Natural killer cell treated with Interleukin-12 subunit alpha and Interleukin-12 subunit beta and Interleukin-15 and Interleukin-18, amount 100 ng/mL, for 72 hours (primary cell): Measurements from ENCODE around the gene PCDHB9. TPM values are rescaled to one million over a fixed set of nuclear protein-coding genes. Genes with fewer than 3 reads are reported as not detected.
"Not testable (repeated sequence)": the region's sequence is repeated elsewhere in the genome, so short reads cannot be mapped to it uniquely, and the experiment has no call there.

Experiments
- ATAC-seq, 2 donors: fragments of 150-1000 bp; cut with Tn5 transposase in 1 of 2; sonication (Bioruptor Pico), chemical (Tn5 transposase) in 1 of 2; 2 replicates each; pipeline ENCODE4 v1.10.0; 2021
- DNase-seq: peaks from one replicate; pipeline ENCODE4 v3.0.0; 2022; ENCODE audit warnings: low spot score
- H3K27ac Mint-ChIP-seq, 2 donors: 1 replicate in 1 of 2; 2 replicates in 1 of 2; pipeline ENCODE4 v1.8.0; 2022; ENCODE audit warnings: mixed read lengths in 2 of 2, mild to moderate bottlenecking in 1 of 2, moderate library complexity in 1 of 2
- H3K27me3 Mint-ChIP-seq, 2 donors: 1 replicate in 1 of 2; 2 replicates in 1 of 2; pipeline ENCODE4 v1.8.0; 2022; ENCODE audit warnings: mixed read lengths in 2 of 2
- H3K36me3 Mint-ChIP-seq: one replicate; pipeline ENCODE4 v1.8.0; 2022; ENCODE audit warnings: mixed read lengths
- H3K4me1 Mint-ChIP-seq, 2 donors: 1 replicate in 1 of 2; 2 replicates in 1 of 2; pipeline ENCODE4 v1.8.0; 2022; ENCODE audit warnings: low read depth in 2 of 2, mixed read lengths in 2 of 2, mild to moderate bottlenecking in 1 of 2
- H3K4me3 Mint-ChIP-seq: one replicate; pipeline ENCODE4 v1.8.0; 2022; ENCODE audit warnings: mixed read lengths
- H3K9me3 Mint-ChIP-seq: 2 replicates; pipeline ENCODE4 v1.8.0; 2022; ENCODE audit warnings: mixed read lengths
- total RNA-seq, 2 donors: library from RNA; stranded (reverse); gene quantifications; one replicate each; pipeline ENCODE4 v1.2.3, GENCODE V29; 2022

The PCDHB9 gene
- total RNA-seq, 2 donors from 2014 or later, result 0.17 TPM; not detected in 1

DNA sequence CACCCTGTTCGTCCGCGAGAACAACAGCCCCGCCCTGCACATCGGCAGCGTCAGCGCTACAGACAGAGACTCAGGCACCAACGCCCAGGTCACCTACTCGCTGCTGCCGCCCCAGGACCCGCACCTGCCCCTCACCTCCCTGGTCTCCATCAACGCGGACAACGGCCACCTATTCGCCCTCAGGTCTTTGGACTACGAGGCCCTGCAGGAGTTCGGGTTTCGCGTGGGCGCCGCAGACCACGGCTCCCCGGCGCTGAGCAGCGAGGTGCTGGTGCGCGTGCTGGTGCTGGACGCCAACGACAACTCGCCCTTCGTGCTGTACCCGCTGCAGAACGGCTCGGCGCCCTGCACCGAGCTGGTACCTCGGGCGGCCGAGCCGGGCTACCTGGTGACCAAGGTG lies 49.0 kb downstream of the PCDHB9 start:
- H3K27ac Mint-ChIP-seq, H3K4me1 Mint-ChIP-seq, DNase-seq, H3K4me3 Mint-ChIP-seq, ATAC-seq: not testable (repeated sequence)
- peaks cover 15% of the 10 kb centered on the region for H3K9me3 Mint-ChIP-seq
- H3K36me3 Mint-ChIP-seq, result peaks cover 31% of the 10 kb centered on the region
- peaks cover 0 to 19% of the 10 kb centered on the region in 2 donors for H3K27me3 Mint-ChIP-seq

DNA sequence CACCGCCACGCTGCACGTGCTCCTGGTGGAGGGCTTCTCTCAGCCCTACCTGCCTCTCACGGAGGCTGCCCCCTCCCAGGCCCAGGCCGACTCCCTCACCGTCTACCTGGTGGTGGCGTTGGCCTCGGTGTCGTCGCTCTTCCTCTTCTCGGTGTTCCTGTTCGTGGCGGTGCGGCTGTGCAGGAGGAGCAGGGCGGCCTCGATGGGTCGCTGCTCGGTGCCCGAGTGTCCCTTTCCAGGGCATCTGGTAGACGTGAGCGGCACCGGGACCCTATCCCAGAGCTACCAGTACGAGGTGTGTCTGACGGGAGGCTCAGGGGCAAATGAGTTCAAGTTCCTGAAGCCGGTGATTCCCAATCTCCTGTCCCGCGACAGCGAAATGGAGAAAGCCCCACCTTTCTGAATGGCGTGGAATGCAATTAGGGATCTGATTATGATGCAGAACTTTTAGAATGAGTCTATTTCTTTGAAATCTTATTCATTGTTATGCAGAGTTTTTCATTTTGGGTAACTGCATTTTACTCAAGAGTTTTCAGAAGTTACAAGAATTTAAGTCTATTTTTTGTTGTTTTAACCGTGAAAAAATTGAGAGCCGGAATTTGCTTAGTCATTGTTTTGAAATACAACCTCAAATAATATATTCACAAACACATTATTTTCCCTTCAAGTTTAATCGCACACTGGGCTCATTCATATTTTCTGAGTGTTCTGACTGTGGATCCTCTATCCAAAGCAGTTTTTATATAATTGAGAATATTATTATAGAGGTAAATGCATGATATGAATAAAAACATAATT lies 49.8 kb downstream of the PCDHB9 start:
- peaks cover 15% of the 10 kb centered on the region for H3K9me3 Mint-ChIP-seq
- H3K36me3 Mint-ChIP-seq, result peaks cover 31% of the 10 kb centered on the region
- no peaks in the 10 kb centered on the region for H3K4me1 Mint-ChIP-seq

More for the DNA sequence above, 49.8 kb downstream of the PCDHB9 start:
- no peak for DNase-seq
- no peak for ATAC-seq
- Mint-ChIP-seq H3K4me3 (no peak overlapping the region), H3K27ac (no peak overlapping the region), H3K27me3 (peaks cover 0 to 19% of the 10 kb centered on the region in 2 donors)

Other genes with a start within 250 kb of the PCDHB9 start
- gene PCDHAC2, start 220.7 kb upstream of the PCDHB9 start, total RNA-seq, result not detected
- not detected for gene PCDHB1, start 135.8 kb upstream of the PCDHB9 start, total RNA-seq
- not detected for gene PCDHB2, start 92.5 kb upstream of the PCDHB9 start, total RNA-seq
- not detected for gene PCDHB3, start 86.7 kb upstream of the PCDHB9 start, total RNA-seq
- gene PCDHB4, start 65.3 kb upstream of the PCDHB9 start, total RNA-seq, result not detected
- not detected for gene PCDHB5, start 52.0 kb upstream of the PCDHB9 start, total RNA-seq
- not detected for gene PCDHB6, start 37.1 kb upstream of the PCDHB9 start, total RNA-seq
- not detected for gene PCDHB7, start 14.5 kb upstream of the PCDHB9 start, total RNA-seq
- gene PCDHB8, start 9.4 kb upstream of the PCDHB9 start, total RNA-seq, result not detected
- not detected for gene PCDHB16, start 4.8 kb upstream of the PCDHB9 start, total RNA-seq
- not detected for gene PCDHB10, start 5.2 kb downstream of the PCDHB9 start, total RNA-seq
- not detected for gene PCDHB11, start 12.5 kb downstream of the PCDHB9 start, total RNA-seq
- gene PCDHB12, start 21.6 kb downstream of the PCDHB9 start, total RNA-seq, result not detected
- gene PCDHB13, start 26.8 kb downstream of the PCDHB9 start, total RNA-seq, result under 1 TPM in 1 of 2 donors, not detected in 1; 0.10 TPM
- gene PCDHB14, start 36.2 kb downstream of the PCDHB9 start, total RNA-seq, result not detected
- not detected for gene PCDHB15, start 58.2 kb downstream of the PCDHB9 start, total RNA-seq
- gene SLC25A2, start 116.9 kb downstream of the PCDHB9 start, total RNA-seq, result 1 to 10 TPM in 1 of 2 donors, under 1 TPM in 1; 0.67 to 2.2 TPM
- gene TAF7, start 133.6 kb downstream of the PCDHB9 start, total RNA-seq, result 10 to 100 TPM; 52.5 to 63.5 TPM
- under 1 TPM in 1 of 2 donors, not detected in 1; 0.07 TPM for gene PCDHGA1, start 143.4 kb downstream of the PCDHB9 start, total RNA-seq
- gene PCDHGA2, start 151.6 kb downstream of the PCDHB9 start, total RNA-seq, result not detected
- not detected for gene PCDHGA3, start 156.7 kb downstream of the PCDHB9 start, total RNA-seq
- under 1 TPM; 0.12 to 0.17 TPM for gene PCDHGB1, start 162.9 kb downstream of the PCDHB9 start, total RNA-seq
- under 1 TPM; 0.48 to 0.50 TPM for gene PCDHGA4, start 167.9 kb downstream of the PCDHB9 start, total RNA-seq
- under 1 TPM; 0.47 to 0.76 TPM for gene PCDHGB2, start 172.8 kb downstream of the PCDHB9 start, total RNA-seq
- gene PCDHGA5, start 177.0 kb downstream of the PCDHB9 start, total RNA-seq, result under 1 TPM; 0.33 to 0.36 TPM
- under 1 TPM; 0.71 to 0.81 TPM for gene PCDHGB3, start 183.1 kb downstream of the PCDHB9 start, total RNA-seq
- gene PCDHGA6, start 186.7 kb downstream of the PCDHB9 start, total RNA-seq, result under 1 TPM; 0.40 to 0.73 TPM
- under 1 TPM; 0.10 to 0.25 TPM for gene PCDHGA7, start 195.6 kb downstream of the PCDHB9 start, total RNA-seq
- under 1 TPM; 0.29 to 0.39 TPM for gene PCDHGB4, start 200.5 kb downstream of the PCDHB9 start, total RNA-seq
- gene PCDHGA8, start 205.5 kb downstream of the PCDHB9 start, total RNA-seq, result under 1 TPM; 0.19 to 0.20 TPM
- 1 to 10 TPM; 1.7 to 2.8 TPM for gene PCDHGB5, start 210.8 kb downstream of the PCDHB9 start, total RNA-seq
- gene PCDHGA9, start 215.6 kb downstream of the PCDHB9 start, total RNA-seq, result under 1 TPM; 0.71 to 0.92 TPM
- gene PCDHGB6, start 220.9 kb downstream of the PCDHB9 start, total RNA-seq, result 1 to 10 TPM in 1 of 2 donors, under 1 TPM in 1; 0.89 to 1.1 TPM
- 1 to 10 TPM in 1 of 2 donors, under 1 TPM in 1; 0.67 to 1.2 TPM for gene PCDHGA10, start 225.8 kb downstream of the PCDHB9 start, total RNA-seq
- under 1 TPM; 0.33 to 0.95 TPM for gene PCDHGB7, start 230.5 kb downstream of the PCDHB9 start, total RNA-seq
- gene PCDHGA11, start 233.9 kb downstream of the PCDHB9 start, total RNA-seq, result under 1 TPM; 0.33 to 0.55 TPM
- 1 to 10 TPM in 1 of 2 donors, under 1 TPM in 1; 0.69 to 1.4 TPM for gene PCDHGA12, start 243.3 kb downstream of the PCDHB9 start, total RNA-seq